GM18909 (cell line): ENCODE measurements around the gene OTOR.

Source experiments
- ATAC-seq: cut with Tn5 transposase; IDR thresholded peaks from one replicate; pipeline ENCODE4 v1.9.1; 2021; ENCODE audit warnings: mild to moderate bottlenecking; ENCODE audit not compliant: unreplicated experiment, poor library complexity

Gene OTOR

DNA sequence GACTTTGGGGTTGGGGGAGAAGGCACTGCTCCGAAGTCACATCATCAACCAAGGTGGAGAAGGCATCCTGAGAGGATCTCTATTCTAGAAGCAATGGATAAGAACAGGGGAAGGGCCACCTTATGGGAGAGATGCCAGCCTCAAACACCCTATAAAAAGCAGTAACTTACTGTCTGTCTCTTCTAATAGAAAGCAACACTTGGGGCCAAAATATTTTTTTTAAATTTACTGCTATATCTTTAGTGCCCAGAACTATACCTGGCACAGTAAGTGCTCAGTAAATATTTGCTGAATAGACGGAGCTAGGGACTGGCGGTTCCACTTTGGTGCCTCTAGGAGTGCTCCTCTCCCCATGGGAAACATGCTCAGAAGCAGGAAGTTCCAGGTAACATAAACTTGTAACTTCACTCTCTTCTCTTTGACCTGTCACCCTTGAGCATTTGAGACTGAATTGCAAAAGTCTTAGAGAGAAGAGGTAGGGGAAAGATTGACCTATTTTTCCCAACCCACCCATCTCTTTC, 807 bp upstream of the OTOR start:
- no peak for ATAC-seq

DNA sequence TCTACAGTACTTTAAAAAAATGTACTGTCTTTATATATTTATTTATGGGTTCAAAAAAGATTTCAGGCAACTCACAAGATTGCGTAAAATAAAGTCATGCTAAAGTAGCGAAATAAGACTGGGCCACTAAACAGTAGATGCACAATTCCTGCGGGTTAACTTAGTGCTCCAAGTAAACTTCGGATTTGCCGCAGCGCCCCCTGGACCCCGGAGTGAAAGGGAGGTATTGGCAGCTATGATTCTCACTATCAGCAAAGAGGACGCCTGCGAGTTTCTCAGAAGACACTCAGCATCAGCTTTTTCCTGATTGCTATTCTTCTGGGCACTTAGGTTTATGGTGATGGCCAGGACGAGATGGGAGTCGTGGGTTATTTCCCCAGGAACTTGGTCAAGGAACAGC, 1.4 kb downstream of the OTOR start:
- ATAC-seq, result no peak

DNA sequence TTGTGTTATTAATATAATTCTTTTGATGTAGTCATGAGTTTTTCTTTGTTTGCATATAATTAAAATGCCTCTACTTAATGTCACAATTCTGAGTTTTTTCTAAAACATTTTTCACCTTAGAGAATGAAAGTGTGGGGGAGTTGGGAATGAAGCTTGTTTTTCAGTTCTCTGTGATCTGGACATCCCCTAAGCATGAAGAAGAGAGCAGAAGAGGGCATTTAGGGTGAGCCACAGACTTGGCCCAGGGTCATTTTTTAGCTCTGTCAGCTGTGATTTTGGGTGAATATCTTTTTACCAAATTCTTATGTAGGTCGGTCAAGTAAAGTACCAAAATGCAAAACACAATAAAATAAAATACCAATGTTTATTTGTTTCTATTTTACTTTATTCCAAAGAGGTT, 3.9 kb downstream of the OTOR start:
- ATAC-seq, result no peak

DNA sequence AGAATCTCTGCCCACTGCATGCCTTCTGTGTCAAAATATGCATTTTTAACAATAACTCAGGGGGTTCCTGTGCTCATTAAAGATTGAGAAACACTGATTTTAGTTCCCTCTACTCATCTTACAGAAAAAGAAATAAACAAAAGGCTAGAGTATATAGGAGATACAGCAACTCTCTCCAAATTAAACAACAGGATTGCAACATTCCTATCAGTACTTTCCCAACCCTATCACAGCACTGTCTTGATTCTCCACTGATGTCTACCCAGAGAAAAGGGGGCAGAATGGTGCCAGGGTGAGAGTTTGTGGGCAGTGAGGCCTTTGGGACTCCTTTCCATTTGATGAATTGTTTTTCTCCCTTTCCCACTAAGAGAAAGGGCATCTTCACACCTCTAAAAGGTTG, 4.7 kb downstream of the OTOR start:
- ATAC-seq, result no peak

DNA sequence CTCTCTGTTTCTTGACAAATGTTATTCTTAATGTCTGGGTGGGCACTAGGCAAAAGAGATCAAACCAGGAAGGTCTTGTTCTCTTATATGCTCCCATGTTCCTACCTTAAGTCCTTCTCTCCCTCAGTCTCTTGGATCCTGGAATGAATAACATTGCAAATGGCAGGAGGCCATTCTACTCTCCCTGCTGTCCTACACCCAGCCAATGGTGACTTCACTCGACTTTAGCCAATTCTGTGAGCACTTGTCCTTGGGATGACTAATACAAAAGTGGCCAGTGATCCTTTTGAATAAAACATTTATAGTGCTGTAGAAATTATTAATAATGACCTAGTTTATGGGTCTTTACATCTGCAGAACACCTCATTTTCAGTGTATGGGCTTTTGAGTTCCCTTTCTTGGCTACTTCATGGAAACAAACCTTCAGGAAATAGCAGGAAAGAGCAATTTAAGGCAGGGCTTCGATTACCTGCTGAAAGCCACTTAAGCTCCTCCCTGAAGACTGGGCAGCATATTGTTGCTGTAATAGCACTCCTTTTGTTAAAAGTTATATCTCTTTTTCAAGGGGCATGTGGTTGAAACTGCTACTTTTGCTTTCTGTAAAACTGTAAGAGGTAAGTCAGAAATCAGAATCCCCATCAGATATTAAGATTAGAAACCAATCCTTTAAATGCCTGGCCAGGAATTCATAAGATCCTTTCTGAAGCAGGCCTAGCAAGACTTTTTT, 10.5 kb downstream of the OTOR start:
- ATAC-seq, result no peak

DNA sequence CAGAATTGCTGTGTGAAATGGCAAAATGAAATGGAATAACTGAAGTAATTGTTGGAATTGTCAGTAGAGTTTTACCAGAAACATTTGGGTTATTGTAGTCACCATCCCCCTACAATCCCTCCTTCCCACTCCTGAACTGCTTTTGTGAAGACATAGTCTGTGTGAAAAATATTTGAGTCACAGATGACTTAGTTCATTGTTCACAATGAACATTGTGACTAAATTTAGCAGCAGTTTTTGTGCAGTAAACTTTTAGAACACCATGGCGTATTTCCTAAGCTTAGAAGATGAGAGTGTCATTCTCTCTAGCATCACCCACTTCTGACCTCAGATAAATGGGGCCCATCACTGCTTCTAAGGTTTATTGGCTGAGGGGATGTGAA, 11.0 kb downstream of the OTOR start:
- no peak for ATAC-seq

DNA sequence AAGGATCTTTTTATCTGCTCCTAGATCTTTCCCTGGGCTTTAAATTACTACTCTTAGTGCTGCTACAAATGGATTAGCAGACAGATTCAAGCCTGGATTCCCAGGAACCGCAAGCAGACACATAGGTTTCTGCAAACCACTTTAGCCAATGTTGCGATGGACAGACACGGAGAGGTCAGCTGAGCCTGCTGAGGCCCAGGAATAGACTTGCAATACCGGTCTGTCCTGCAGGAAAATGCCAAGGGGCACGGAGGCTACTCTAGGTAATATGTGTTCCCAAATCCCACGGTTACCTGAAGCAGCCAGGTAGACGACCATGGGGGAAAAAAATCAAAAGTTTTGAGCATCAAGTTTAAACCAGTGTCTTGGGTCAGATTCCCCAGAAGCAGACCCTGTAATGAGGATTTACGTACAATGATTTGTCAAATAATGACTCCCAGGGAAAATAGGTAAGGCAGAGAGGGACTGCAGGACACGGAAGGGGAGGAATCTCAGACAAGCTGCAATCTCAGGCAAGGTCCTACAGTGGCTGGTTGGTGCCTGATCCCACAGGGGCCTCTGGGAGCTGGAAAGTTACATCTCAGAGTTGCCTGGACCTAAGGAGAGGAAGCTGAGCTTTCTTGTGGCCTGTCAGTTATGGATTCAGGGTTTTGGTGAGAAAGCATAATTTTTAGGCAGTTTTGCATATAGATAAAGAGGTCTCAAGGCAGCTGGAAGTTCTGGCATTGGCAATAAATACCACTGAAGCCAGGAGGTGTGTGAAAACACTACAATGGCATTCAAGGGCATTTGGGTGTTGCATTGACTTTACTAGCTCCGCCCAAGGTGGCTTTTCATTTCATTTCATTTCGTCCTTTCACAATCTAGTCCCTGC, 12.5 kb downstream of the OTOR start:
- peak; percentile 10 for ATAC-seq

DNA sequence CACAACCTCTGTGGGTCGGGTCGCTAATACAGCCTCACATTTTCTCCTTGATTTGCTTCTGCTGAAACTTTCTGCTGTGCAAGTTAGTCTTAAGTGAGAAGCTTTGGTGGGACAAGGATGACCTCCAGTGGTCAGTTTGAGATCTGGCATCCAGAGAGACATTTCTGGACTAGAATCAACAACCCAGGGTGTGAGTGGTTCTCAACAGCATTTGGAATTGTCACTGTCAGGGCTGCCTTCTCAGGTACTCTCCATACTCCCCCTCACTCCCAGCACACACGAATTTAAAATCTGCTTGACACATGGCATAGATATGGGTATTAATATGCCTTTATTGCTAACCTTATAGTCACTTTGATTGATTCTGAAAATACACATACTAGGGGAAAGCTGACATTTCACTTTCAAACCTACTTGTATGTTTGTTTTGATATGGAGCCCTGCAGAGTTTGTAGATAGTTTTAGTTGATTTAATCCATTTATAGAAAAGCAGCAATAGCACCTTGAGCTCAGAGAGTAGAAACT, 13.2 kb downstream of the OTOR start:
- peak; percentile 78 for ATAC-seq

DNA sequence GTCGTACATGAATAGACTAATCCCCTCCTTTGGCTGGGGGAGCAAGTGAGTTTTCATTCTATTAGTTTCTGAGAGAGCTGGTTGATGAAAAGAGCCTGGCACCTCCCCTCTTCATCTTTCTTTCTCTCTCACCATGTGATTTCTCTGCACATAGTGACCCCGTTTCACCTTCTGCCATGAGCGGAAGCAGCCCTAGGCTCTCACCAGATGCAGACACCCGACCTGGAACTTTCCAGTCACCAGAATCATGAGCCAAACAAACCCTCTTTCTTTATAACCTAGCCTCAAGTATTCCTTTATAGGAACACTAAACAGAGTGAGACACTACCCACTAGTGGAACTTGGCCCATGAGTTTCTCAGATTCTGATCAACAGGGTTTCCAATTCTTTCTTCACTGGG, 16.4 kb downstream of the OTOR start:
- ATAC-seq, result no peak

DNA sequence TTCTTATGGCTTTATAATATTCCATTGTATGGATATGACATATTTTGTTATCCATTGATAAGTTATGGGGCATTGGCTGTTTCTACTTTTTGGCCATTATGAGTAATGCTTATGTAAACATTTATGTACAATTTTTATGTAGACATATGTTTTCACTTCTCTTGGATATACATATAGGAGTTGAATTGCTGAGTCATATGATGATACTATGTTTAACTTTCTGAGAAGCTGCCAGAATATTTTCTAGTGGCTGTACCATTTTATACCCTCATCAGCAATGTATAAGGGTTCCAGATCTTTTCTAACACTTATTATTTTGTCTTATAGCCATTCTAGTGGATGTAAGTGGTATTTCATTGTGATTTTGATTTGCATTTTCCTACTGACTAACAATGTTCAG, 23.1 kb downstream of the OTOR start:
- ATAC-seq, result no peak

DNA sequence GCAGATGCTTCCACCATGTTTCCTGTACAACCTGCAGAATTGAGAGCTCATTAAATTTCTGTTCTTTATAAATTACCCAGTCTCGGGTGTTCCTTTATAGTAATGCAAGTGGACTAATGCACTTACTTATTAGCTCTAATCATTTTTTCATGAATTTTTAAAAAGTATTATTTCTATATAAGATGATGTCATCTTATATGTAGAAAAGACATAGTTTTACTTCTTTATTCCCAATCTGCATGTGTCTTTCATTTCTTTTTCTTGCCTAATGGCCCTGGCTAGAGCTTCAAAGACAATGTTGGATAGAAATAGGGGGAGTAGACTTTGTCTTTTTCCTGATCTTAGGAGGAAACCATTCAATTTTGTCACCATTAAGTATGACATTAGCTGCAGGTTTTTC, 27.8 kb downstream of the OTOR start:
- no peak for ATAC-seq

DNA sequence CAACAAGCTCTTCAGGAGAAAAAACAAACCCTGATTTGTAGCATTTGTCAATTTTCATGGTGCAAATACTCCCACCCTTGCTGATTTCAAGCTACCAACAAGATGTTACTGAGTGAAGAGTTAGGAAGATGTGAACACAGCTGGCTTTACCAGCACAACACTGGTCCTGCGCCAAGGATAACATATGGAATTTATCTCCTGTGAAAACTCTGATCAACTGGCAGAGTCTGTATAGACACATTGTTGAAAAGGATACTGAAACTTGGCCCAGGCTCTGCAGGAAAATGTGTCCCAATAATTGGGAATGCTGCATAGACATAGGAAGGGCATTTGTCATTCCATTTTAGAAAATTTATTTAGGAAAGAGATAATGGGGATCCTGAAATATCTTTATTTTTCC, 29.0 kb downstream of the OTOR start:
- ATAC-seq, result no peak

DNA sequence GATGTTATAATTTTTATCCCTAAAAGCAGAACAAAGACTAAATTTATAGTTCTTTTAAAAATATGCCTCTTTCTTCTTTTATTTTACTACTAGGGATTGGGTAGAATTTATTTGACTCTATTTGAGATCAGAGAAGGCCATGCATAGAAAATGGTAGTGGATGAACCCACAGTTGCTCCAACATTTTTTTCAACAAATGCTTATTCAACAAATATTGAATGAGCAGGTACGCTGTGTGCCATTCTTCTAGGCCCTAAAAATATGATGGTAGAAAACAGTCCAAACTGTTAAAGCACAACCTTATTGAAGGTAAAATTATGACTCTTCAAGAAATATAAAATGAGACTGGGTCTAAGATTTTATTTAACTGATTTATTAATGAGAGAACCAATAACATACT, 30.0 kb downstream of the OTOR start:
- ATAC-seq, result no peak

DNA sequence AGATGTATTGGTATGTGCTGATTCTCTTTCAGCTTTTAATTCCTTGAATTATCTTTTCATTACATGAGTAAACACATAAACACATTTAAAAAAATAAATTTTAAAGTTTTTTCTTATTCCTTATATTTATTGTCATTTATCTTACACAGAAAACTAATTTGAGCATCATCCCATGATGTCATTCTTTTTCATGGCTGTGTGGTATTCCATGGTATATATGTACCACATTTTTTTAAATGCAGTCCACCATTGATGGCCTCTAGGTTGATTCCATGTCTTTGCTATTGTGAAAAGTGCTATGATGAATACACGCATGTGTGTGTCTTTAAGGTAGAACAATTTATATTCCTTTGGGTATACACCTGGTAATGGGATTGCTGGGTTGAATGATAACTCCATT, 33.3 kb downstream of the OTOR start:
- ATAC-seq, result no peak

DNA sequence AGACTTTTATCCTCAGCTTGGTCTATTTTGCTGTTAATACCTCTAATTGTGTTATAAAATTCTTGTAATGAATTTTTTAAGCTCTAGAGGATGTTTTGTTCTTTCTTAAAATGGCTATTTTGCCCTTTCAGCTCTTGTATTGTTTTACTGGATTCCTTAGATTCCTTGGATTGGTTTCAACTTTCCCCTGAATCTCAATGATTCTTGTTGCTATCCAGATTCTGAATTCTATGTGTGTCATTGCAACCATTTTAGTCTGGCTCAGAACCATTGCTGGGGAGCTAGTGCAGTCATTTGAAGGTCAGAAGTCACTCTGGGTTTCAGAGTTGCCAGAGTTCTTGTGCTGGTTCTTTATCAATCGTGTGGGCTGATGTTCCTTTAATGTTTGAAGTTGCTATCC, 37.1 kb downstream of the OTOR start:
- ATAC-seq, result no peak
